Gastrocnemius medialis (tissue), 4 donors: ENCODE measurements around the gene PPME1. TPM values are rescaled to one million over a fixed set of nuclear protein-coding genes. Genes with fewer than 3 reads are reported as not detected.

Source experiments
- ATAC-seq, 2 donors: fragments of 150-250 bp; one replicate each; pipeline ENCODE4 v1.9.1; 2016
- DNase-seq, 2 donors: peaks; one replicate each; pipeline ENCODE4 v3.0.0-alpha.2; 2019
- H3K27ac ChIP-seq, 4 donors: fragments of 200-600 bp; sonication (generic); 1 replicate in 1 of 4; 2 replicates in 3 of 4; pipeline ENCODE4 v1.5.1; 2016 to 2018; ENCODE audit warnings: mild to moderate bottlenecking in 2 of 4, moderate library complexity in 1 of 4
- H3K27me3 ChIP-seq, 3 donors: fragments of 200-600 bp; sonication (generic) in 2 of 3; 1 replicate in 1 of 3; 2 replicates in 2 of 3; pipeline versions ENCODE4 v1.5.1 to v1.6.0; 2016 to 2019; ENCODE audit warnings: mild to moderate bottlenecking in 1 of 3, moderate library complexity in 1 of 3
- H3K36me3 ChIP-seq, 2 donors: fragments of 200-600 bp; sonication (generic) in 1 of 2; one replicate each; pipeline ENCODE4 v1.5.1; 2017 to 2018
- H3K4me1 ChIP-seq, 2 donors: fragments of 200-600 bp; sonication (generic) in 1 of 2; one replicate each; pipeline ENCODE4 v1.5.1; 2016 to 2017; ENCODE audit warnings: mild to moderate bottlenecking in 2 of 2
- H3K4me3 ChIP-seq, 4 donors: fragments of 200-600 bp; sonication (generic) in 3 of 4; 1 replicate in 1 of 4; 2 replicates in 3 of 4; pipeline ENCODE4 v1.5.1; 2016 to 2019; ENCODE audit warnings: mild to moderate bottlenecking in 2 of 4
- H3K9me3 ChIP-seq, 3 donors: fragments of 200-600 bp; sonication (generic) in 2 of 3; 1 replicate in 1 of 3; 2 replicates in 2 of 3; pipeline ENCODE4 v1.5.1; 2016 to 2019
- CTCF ChIP-seq, 5 experiments: fragments of 450-650 bp in 3 of 5; fragments of 200-600 bp in 2 of 5; sonication (generic) in 2 of 5; IDR thresholded peaks in 4 of 5; conservative IDR thresholded peaks in 1 of 5; 1 replicate in 4 of 5; 2 replicates in 1 of 5; pipeline ENCODE4 v1.5.1; 2016 to 2019; ENCODE audit warnings: antibody characterized with exemption in 5 of 5, mild to moderate bottlenecking in 3 of 5, moderate library complexity in 3 of 5
- POLR2A ChIP-seq, 2 donors: fragments of 450-650 bp; IDR thresholded peaks; one replicate each; pipeline ENCODE4 v1.6.1; 2017; ENCODE audit warnings: antibody characterized with exemption in 2 of 2, mild to moderate bottlenecking in 2 of 2, moderate library complexity in 2 of 2
- in situ Hi-C, 4 donors: fragments of 200-750 bp; cut with MboI; loops; one replicate each; pipeline versions ENCODE4 v1.15.0 to v1.8.0; 2017; ENCODE audit warnings: low sequenced_read_pairs in 4 of 4
- intact Hi-C: fragments of 100-400 bp; cut with DNase I; formaldehyde crosslinking; loops from one replicate; pipeline ENCODE4 v1.15.1; 2023; ENCODE audit warnings: low total_unique reads
- total RNA-seq, 4 donors: library from RNA; depleted of rRNA; stranded (reverse); fragments of >200 nt; gene quantifications; one replicate each; pipeline versions ENCODE4 v1.1.0 to v1.2.3, GENCODE V29; 2016

PPME1 gene
- total RNA-seq, 4 donors from 2014 or later: 31.5 to 51.7 (median 43.2) TPM

GRCh38 chr11:74262725-74263124 lies 91.6 kb downstream of the PPME1 start:
- intact Hi-C loops (no loop called here), in situ Hi-C loops (no loop called here)
- Histone ChIP-seq H3K9me3 (no peaks in the 10 kb centered on the region), H3K36me3 (no peaks in the 10 kb centered on the region), H3K4me1 (peaks cover 12 to 24% of the 10 kb centered on the region in 2 donors), H3K4me3 (no peak overlapping the region), H3K27me3 (no peaks in the 10 kb centered on the region), H3K27ac (no peak overlapping the region)
- no peak for DNase-seq
- no peak for TF ChIP-seq POLR2A (IDR thresholded peaks at IDR 0.05)
- TF ChIP-seq CTCF (IDR thresholded peaks at IDR 0.05 in 4 of 5, conservative IDR thresholded peaks at IDR 0.05 in 1 of 5): no peak
- ATAC-seq: no peak

- Histone ChIP-seq H3K9me3 (no peaks in the 10 kb centered on the region), H3K27ac (no peak overlapping the region), H3K4me1 (peaks cover 0 to 3% of the 10 kb centered on the region in 2 donors), H3K36me3 (no peaks in the 10 kb centered on the region), H3K4me3 (no peak overlapping the region), H3K27me3 (no peaks in the 10 kb centered on the region)
- no peak for TF ChIP-seq POLR2A (IDR thresholded peaks at IDR 0.05)
- no peak for TF ChIP-seq CTCF (IDR thresholded peaks at IDR 0.05 in 4 of 5, conservative IDR thresholded peaks at IDR 0.05 in 1 of 5)
- in situ Hi-C loops (no loop called here), intact Hi-C loops (no loop called here)
- no peak for DNase-seq
- ATAC-seq: no peak
These were observed 94.2 kb downstream of the PPME1 start for GRCh38 chr11:74265256-74265655.

GRCh38 chr11:74267014-74267413 lies 95.9 kb downstream of the PPME1 start:
- no peak for TF ChIP-seq CTCF (IDR thresholded peaks at IDR 0.05 in 4 of 5, conservative IDR thresholded peaks at IDR 0.05 in 1 of 5)
- TF ChIP-seq POLR2A (IDR thresholded peaks at IDR 0.05): no peak
- DNase-seq (no peak), ATAC-seq (no peak)
- Histone ChIP-seq H3K27me3 (no peaks in the 10 kb centered on the region), H3K4me1 (no peaks in the 10 kb centered on the region), H3K4me3 (no peak overlapping the region), H3K36me3 (no peaks in the 10 kb centered on the region), H3K27ac (no peak overlapping the region), H3K9me3 (no peaks in the 10 kb centered on the region)
- in situ Hi-C loops: no loop called here
- intact Hi-C loops: no loop called here

- TF ChIP-seq POLR2A (IDR thresholded peaks at IDR 0.05) (no peak), CTCF (IDR thresholded peaks at IDR 0.05 in 4 of 5, conservative IDR thresholded peaks at IDR 0.05 in 1 of 5) (no peak)
- ATAC-seq (no peak), DNase-seq (no peak)
- Histone ChIP-seq H3K9me3 (no peaks in the 10 kb centered on the region), H3K36me3 (no peaks in the 10 kb centered on the region), H3K27ac (no peak overlapping the region), H3K4me3 (no peak overlapping the region), H3K27me3 (no peaks in the 10 kb centered on the region), H3K4me1 (no peaks in the 10 kb centered on the region)
- intact Hi-C loops: no loop called here
- in situ Hi-C loops: no loop called here
These were observed 97.4 kb downstream of the PPME1 start for GRCh38 chr11:74268456-74268855.

- ATAC-seq (no peak), DNase-seq (no peak)
- no peaks in the 10 kb centered on the region for H3K9me3 ChIP-seq
- H3K27me3 ChIP-seq: no peaks in the 10 kb centered on the region
- H3K4me3 ChIP-seq: no peak overlapping the region
- H3K4me1 ChIP-seq: no peaks in the 10 kb centered on the region
- intact Hi-C loops: no loop called here
- no peaks in the 10 kb centered on the region for H3K36me3 ChIP-seq
- H3K27ac ChIP-seq: no peak overlapping the region
- TF ChIP-seq POLR2A (IDR thresholded peaks at IDR 0.05): no peak
- TF ChIP-seq CTCF (IDR thresholded peaks at IDR 0.05 in 4 of 5, conservative IDR thresholded peaks at IDR 0.05 in 1 of 5): no peak
- in situ Hi-C loops: no loop called here
These were observed 98.2 kb downstream of the PPME1 start for GRCh38 chr11:74269161-74269811.
